ENCODE results near the gene CRYBG1. TPM values are rescaled to one million over a fixed set of nuclear protein-coding genes. Genes with fewer than 3 reads are reported as not detected.
A peak's percentile ranks its signal among the peaks of the same experiment; 100 is the strongest.

CRYBG1 gene
- total RNA-seq, 1 experiment from 2014 or later, result 10.2 TPM

GRCh38 chr6:106525107-106525881 lies 164.8 kb downstream of the CRYBG1 start:
- DNase-seq (ENCODE audit: low spot score), result peak; percentile 24

- no peak for DNase-seq (ENCODE audit: low spot score)
Measured at GRCh38 chr6:106525882-106526275, 165.4 kb downstream of the CRYBG1 start.

DNA sequence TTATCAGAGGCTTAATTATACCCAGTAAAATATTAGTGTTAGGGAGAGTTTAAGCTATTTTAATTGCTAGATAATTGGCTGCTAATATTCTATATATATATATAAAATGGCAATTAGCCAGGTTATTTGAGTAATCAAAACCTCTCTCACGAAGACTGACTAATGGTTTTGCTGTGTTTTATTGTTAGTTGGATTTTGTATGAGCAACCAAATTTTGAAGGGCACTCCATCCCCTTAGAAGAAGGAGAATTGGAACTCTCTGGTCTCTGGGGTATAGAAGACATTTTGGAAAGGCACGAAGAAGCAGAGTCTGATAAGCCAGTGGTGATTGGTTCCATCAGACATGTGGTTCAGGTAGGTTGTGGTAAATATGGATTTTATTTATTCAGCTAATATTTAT lies 166.6 kb downstream of the CRYBG1 start:
- no peak for DNase-seq (ENCODE audit: low spot score)

GRCh38 chr6:106527979-106528378 lies 167.5 kb downstream of the CRYBG1 start:
- peak; percentile 39 for DNase-seq (ENCODE audit: low spot score)

- DNase-seq (ENCODE audit: low spot score), result no peak
Measured at GRCh38 chr6:106528521-106528920, 168.0 kb downstream of the CRYBG1 start.

DNA sequence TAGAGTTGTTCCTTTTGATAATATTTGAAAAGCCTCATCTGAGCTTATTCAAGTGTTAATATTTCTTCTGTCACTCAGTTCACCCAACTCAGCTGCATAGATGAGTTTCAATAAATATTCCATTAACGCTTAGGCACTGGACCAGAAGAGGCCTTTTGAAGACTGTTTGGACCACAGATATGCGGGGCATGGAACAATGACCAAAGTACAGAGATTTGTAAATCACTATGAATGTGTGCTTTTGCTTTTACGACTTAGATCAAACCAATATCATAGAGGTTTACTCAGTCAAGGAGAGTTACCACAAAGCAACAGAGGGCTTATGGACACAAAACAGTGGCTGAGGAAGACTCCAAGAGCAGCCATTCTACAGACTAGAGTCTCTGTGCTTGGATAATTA lies 168.9 kb downstream of the CRYBG1 start:
- DNase-seq (ENCODE audit: low spot score), result no peak

DNA sequence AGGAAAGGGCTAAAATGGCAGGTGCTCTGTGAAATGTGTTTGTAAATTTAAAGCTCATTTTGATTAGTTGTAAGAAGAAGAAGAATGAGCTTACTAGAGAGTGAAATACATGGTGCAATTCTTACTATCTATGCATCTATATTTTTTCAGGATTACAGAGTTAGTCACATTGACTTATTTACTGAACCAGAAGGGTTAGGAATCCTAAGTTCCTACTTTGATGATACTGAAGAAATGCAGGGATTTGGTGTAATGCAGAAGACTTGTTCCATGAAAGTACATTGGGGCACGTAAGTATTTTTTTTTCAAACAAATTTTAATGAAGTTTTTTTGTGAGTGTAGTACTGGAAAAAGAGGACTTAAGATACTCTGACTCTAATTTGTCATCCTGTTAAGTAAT lies 169.5 kb downstream of the CRYBG1 start:
- no peak for DNase-seq (ENCODE audit: low spot score)

DNA sequence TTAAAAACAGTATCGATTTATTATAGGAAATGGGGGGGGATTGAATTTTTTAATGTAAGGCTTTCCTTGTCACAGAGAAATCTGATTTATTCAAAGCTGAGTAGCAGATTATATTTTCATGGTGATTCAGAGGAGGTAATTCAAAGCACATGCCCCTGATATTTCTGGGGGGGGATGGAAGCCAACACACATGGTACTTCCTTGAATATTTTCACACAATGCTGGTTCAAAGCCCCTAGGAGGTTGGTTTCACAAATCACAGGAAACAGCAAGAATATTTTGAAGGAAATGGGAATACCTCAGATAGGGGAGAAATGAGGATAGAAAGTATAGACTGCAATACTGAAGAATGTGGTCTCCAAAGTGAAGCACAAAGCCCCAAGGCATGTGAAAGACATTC lies 170.0 kb downstream of the CRYBG1 start:
- no peak for DNase-seq (ENCODE audit: low spot score)

DNA sequence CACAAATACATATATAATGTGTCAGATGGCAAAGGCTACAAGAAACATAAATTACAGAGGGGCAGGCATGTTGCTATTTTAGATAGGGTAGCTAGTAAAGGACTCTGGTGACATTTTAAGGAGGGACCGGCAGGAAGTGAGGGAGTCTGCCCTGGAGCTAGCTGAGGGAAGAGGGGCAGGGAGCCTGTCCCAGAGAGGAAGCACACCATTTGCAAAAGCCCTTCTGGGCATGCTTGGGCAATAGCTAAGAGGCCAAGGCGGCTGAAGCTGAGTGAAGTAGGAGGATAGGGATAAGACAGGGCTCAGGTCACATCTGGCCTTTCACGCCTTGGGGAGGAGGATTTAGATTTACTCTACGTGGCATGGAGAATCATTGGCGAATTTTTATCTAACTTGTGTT lies 172.5 kb downstream of the CRYBG1 start:
- DNase-seq (ENCODE audit: low spot score), result no peak

DNA sequence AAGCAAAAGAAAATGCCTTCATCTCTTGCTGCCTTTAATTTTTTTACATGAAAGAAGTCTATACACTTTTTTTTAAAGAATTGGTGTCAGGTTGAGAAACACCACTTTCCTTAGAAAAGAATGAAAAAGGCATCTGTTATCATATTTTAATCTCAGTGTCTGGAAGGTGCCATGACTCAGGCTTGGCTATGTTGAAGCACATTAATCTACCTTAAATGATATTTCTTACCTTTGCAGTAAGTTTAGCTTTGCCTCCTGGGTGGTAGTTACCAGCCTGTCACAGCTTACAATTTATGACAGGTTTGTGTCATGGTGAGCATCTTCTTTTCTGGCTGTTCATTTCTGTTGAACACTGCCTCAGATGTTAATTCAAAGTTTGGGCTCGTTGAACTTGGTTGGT lies 173.5 kb downstream of the CRYBG1 start:
- DNase-seq (ENCODE audit: low spot score), result no peak

DNA sequence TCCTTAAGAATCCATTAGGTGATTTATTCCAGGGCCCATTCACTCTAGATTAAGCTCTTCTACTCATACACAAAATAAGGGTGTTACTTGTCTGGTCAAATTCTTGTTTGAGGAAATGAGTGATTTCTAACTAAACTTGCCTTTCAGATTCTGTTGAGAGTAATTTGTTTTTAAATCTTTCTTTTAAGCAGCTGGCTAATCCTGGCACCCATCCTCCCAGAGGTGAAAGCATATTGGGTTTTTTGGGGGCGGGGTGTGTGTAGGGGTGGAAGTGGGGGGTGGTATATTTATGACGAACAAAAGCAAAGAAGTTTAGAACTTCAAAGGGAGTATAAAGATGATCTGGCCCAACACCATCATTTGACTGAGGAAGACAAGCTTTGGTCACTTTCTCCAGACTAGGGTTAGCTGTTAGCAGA lies 174.1 kb downstream of the CRYBG1 start:
- no peak for DNase-seq (ENCODE audit: low spot score)

DNA sequence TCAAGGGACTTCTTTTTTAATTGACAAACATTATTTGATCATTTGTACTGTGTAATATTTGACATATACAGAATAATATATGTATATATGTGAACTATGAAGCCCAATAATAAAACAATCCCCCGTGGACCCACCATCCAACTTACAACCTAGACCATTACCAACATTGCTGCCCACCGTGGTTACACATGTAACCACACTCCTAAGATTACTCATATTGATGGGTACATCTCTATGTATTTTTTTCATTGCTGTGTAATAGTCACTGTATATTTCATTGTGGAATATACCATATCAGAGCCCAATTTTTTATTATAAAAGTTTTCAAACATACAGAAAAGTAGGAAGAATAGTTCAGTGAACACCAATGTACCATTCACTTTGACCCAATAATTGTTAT lies 174.5 kb downstream of the CRYBG1 start:
- DNase-seq (ENCODE audit: low spot score), result no peak

GRCh38 chr6:106536357-106536756 lies 175.8 kb downstream of the CRYBG1 start:
- no peak for DNase-seq (ENCODE audit: low spot score)

GRCh38 chr6:106536851-106537250 lies 176.3 kb downstream of the CRYBG1 start:
- DNase-seq (ENCODE audit: low spot score), result no peak

DNA sequence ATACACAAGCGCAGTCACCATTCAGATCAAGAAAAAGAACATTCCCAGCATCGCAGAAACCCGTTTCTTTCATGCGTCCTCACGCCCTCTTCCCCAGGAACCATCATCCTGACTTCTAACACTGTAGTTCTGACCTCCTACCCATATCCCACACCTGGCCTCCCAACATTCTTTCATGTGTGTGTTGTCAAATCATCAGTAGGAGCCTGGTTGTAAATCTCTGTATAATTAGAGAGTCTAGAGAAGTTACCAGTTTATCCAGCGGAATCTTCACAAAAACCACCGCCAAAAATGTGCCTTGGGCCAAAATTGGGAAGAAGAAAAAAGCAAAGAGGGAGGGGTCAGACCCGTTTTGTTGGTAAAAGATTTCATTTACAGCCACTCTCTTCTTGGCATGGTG lies 177.1 kb downstream of the CRYBG1 start:
- DNase-seq (ENCODE audit: low spot score), result no peak

GRCh38 chr6:106538145-106538544 lies 177.6 kb downstream of the CRYBG1 start:
- no peak for DNase-seq (ENCODE audit: low spot score)

DNA sequence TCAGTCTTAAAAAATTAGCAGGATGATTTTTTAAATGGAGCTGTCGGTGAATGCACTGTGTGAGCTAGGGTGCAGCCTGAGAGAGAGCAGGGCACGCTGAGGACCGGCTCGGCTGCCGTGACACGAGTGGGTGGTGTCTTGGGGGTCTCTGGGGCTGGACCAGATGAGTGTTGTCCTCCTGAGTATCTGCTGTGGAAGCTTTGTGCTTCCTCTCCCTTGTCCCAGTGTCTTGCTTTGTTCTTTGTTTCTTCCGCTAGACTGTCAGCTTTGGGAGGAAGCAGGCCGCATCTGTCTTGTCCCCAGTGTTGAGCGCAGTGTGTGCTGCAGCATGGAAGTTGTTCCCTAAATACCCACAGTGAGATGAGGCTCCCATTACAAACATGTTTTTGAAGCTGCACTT lies 179.4 kb downstream of the CRYBG1 start:
- DNase-seq (ENCODE audit: low spot score), result no peak

DNA sequence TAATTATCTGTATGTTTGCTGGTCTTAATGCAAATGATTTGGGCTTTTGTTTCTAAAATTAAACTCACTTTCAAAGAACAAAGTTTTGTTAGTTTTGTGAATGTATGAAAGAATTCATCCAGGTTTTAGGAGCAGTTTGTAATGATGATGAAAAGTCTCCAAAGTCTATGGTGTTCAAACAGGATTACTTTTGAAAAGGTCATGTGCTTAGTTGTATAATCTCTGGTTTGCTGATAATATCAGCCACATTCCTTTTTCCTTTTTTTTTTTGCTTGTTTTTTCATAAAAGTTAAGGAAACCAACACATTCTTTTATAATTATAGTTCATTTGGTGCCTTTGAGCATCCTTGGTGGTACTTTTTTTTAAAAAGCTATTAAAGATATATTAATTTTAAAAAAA lies 179.9 kb downstream of the CRYBG1 start:
- no peak for DNase-seq (ENCODE audit: low spot score)

DNA sequence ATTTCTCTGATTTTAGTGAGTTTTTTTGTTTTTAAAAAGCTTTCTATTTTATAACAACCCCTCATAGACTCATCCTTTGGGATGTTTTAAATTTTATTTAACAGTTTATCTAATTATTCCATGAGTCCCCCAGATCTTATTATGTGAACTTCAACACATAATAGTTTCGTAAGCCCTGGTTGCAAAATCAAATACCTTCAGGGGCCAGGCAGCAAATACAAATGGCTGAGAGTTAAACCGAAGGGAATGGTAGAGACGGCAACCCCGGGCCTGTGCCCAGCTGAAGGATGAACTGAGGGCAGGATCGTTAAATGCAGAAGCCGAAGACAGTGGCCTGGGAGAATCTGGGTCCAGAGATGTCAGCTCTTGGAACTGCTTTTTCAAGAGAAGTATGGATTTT lies 180.4 kb downstream of the CRYBG1 start:
- DNase-seq (ENCODE audit: low spot score), result no peak

GRCh38 chr6:106546261-106546690 lies 185.8 kb downstream of the CRYBG1 start:
- DNase-seq (ENCODE audit: low spot score), result no peak

- DNase-seq (ENCODE audit: low spot score), result peak; percentile 6
Measured at GRCh38 chr6:106546691-106547414, 186.3 kb downstream of the CRYBG1 start.

DNA sequence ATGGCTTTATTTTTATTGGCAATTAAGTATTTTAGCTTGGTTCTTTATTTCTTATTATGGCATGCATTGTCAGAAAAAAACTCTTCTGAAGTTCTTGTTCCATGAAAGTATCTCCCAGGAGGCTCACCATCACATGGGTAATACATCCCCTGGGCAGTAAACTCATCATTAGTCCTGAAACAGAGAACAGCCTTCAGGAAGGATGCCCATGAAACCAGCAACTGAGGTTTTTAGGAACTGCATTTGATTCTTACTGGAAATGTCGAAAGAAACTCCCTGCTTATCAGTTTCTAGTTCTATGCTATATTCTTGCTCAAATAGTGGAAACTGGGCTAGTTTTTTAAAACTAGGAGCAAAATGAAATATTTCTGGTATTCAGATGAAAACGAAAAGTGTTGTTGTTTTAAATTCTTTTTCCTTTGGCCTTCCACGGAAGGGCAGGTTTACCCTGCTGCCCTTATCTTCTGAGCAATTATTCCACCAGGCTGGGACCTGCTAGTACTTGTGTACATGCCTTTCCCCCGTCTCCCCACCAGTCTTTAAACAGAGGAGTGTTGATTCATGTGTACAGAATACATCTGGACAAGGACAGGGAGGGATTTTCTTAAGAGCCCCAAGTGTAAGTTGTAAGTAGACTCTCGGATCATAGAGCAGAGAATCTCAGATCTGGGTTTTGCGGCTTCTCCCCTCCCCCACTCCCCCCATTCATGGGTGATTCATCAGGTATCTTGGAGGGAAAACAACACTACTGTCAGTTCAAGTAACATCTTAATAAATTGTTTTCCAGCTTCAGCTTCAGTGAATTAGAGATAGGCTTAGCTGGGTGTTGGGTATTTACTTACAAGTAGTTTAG lies 187.3 kb downstream of the CRYBG1 start:
- DNase-seq (ENCODE audit: low spot score), result no peak
